ENCODE data around the gene RNF2.

Gene RNF2

GRCh38 chr1:185096531-185096930 is 51.2 kb downstream of the RNF2 start:
- DNase-seq: no peak

DNA sequence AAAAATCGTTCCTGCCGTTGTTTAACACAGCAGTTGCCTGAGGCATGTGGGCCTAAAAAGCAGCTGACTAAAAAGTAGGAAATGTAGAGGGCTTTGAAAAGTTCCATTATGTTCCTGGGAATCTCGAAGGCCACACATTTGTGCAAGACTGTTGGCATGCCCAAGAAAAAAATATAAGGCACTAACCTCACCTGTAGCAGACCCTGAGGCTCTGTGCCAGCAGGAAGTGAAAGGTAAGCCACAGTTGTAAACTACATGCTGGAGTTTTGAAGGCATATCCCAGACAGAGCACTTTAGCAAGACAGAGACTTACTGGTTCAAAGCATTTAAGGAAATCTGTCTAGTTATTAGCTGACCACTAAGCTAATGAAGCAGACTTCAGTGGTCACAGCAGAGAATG is 58.7 kb downstream of the RNF2 start:
- DNase-seq: no peak

DNA sequence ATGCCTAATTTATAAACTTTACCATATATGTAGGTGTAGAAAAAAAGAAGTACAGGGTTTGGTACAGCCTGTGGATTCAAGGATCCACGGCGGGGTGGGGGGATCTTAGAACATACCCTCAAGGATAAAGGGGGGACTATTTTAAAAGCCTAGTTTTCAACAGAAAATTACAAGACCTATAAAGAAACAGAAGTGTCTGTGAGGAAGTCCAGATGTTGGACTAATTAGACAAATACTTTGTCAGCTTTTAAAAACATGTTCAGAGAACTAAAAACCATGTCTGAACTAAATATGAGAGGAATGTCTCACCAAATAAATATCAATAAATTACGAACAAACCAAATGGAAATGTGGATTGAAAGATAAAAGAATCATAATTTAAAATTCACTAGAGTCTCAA is 59.8 kb downstream of the RNF2 start:
- no peak for DNase-seq

DNA sequence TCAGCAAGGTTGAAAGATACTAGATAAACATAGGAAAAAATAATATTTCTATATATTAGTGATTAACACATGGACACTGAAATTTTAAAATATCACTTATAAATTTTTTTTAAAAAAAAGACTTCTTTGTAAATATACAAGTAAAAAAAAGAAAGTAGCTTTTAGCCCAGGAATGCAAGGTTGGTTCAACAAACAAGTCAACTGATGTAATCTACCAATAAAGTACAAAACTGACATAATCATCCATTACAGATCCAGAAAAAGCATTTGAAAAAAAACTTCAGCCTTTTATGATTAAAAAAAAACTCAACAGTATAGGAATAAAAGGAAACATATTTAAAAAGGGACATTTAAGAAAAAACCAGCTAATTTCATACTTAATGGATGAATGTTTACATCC is 63.0 kb downstream of the RNF2 start:
- no peak for DNase-seq

- no peak for DNase-seq
Observed at GRCh38 chr1:185110145-185110544, 64.8 kb downstream of the RNF2 start.

GRCh38 chr1:185111873-185112272 is 66.5 kb downstream of the RNF2 start:
- DNase-seq: no peak

DNA sequence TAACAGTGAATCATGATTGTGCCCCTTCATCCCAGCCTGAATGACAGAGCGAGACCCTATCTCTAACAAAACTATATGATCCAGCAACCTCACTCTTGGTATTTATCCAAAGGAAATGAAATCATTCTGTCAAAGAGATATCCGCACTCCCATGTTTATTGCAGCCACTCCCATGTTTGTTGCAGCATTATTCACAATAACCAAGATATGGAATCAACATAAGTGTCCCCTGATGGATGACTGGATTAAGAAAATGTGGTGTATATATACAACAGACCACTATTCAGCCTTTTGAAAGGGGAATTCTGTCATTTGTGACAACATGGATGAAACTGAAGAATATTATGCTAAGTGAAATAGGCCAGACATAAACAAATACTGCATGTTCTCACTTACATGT is 67.0 kb downstream of the RNF2 start:
- no peak for DNase-seq

DNA sequence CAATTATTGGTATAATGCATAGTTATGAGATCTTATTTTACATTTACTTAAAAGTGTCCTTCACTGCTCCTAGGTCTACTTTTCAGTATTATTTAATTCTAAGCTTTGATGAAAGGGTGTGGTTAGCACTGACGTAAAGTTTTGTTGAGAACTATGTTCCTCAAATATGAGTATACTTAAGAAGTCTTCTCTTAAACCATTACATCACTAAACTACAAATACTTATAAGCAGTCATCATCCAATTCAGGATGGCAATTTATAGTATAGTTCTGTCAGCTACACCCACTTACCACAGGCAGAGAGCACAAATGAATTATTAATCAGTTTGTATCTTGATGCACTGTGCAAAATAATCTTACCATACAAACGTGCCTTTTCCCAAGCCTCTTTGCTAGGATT is 84.3 kb downstream of the RNF2 start:
- DNase-seq: no peak

DNA sequence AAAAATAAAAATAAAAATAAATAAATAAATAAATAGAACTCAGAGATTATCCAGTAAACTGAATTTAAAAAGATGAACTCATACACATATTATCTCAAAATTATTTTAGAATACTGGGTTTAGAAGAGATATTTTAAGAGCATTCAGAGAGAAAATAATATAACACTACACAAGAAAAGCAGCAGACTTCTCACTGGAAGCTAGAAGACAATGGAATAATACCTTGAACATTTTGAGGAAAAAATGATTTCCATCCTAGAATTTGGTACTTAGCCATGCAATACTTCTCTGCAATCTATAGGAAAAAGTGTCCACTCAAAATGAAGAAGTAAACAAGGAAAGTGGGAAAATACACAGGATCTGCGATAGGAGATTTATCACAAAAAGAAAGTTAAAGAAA is 87.2 kb downstream of the RNF2 start:
- DNase-seq: no peak

- DNase-seq: no peak
Observed at GRCh38 chr1:185137896-185138545, 92.7 kb downstream of the RNF2 start.

GRCh38 chr1:185139246-185139645 is 93.9 kb downstream of the RNF2 start:
- no peak for DNase-seq

- DNase-seq: no peak
Observed at GRCh38 chr1:185144233-185144632, 98.9 kb downstream of the RNF2 start.

DNA sequence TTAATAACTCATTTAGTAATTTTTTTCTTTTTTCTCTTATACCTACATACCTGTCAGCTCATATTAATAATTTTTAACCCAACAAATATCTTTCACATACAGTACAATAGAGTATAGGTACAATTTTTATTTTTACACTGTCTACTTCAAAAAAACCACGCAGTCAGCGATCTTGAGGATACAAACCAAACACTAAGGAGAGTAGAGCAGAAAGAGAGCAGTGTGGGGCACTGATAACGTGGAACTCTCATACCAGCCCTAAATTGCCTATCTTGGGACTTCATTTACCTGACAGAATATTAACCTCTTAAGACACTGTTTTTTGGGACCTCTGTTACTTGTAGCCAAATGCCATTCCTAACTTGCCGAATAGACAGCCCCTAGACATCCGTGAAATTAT is 105.9 kb downstream of the RNF2 start:
- no peak for DNase-seq

Data from NCI-H774 (cell line).